IMR-90 (cell line): Measurements from ENCODE around the gene RHOT2. TPM values are rescaled to one million over a fixed set of nuclear protein-coding genes. Genes with fewer than 3 reads are reported as not detected.

ENCODE experiments used
- ATAC-seq: fragments of 200-7000 bp; cut with Tn5 transposase; 2 replicates; pipeline ENCODE4 v1.9.1; 2020; ENCODE audit warnings: low read depth, mild to moderate bottlenecking, moderate library complexity
- BruUV-seq: library from RNA; stranded (reverse); fragments of 400-500 nt; replicated peaks from 2 replicates; lab custom pipeline; 2021; lab: Mats Ljungman, UMichigan
- CTCF ChIA-PET: fragments of 300-600 bp; formaldehyde crosslinking; extraction: SDS; loops from one replicate; lab custom pipeline; 2021; ENCODE audit warnings: antibody characterized with exemption; lab: Yijun Ruan, JAX
- POLR2A ChIA-PET: fragments of 300-600 bp; sonication (Branson Sonifier 250); formaldehyde crosslinking; loops from one replicate; lab custom pipeline; 2022; ENCODE audit warnings: antibody characterized with exemption; ENCODE audit not compliant: unreplicated experiment; lab: Charles Lee
- DNase-seq: peaks from one replicate; pipeline ENCODE4 v3.0.0; 2013
- H2AFZ ChIP-seq: replicated peaks from 2 replicates; pipeline ENCODE3; 2013; ENCODE audit warnings: low read length, mild to moderate bottlenecking; ENCODE audit not compliant: poor library complexity
- H2AK5ac ChIP-seq: 2 replicates; pipeline ENCODE4 v1.6.1; 2013; ENCODE audit warnings: low read depth, low read length, inconsistent platforms
- H2AK9ac ChIP-seq: replicated peaks from 2 replicates; pipeline ENCODE3; 2013; ENCODE audit warnings: mild to moderate bottlenecking, low read depth, low read length, moderate library complexity; ENCODE audit not compliant: poor library complexity
- H2BK120ac ChIP-seq: 2 replicates; pipeline ENCODE4 v1.6.1; 2013; ENCODE audit warnings: low read depth, low read length, inconsistent platforms
- H2BK15ac ChIP-seq: 3 replicates; pipeline ENCODE4 v1.6.1; 2013; ENCODE audit warnings: low read depth, low read length, inconsistent platforms
- H2BK20ac ChIP-seq: 2 replicates; pipeline ENCODE4 v1.6.1; 2013; ENCODE audit warnings: low read depth, mild to moderate bottlenecking, inconsistent platforms, low read length, moderate library complexity
- H2BK5ac ChIP-seq: 2 replicates; pipeline ENCODE4 v1.6.1; 2013; ENCODE audit warnings: mild to moderate bottlenecking, low read depth, low read length, inconsistent platforms; ENCODE audit not compliant: poor library complexity, severe bottlenecking
- H3K14ac ChIP-seq: replicated peaks from 2 replicates; pipeline ENCODE4 v1.6.1; 2013; ENCODE audit warnings: low read depth, low read length, inconsistent platforms
- H3K18ac ChIP-seq: 2 replicates; pipeline ENCODE4 v1.6.1; 2013; ENCODE audit warnings: low read depth, low read length, control low read depth
- H3K23ac ChIP-seq: 2 replicates; pipeline ENCODE4 v1.6.1; 2013; ENCODE audit warnings: low read depth, low read length, inconsistent platforms
- H3K27ac ChIP-seq: 2 replicates; pipeline ENCODE4 v1.5.1; 2013; ENCODE audit warnings: mild to moderate bottlenecking, control low read depth, low read length; ENCODE audit not compliant: insufficient read depth
- H3K27me3 ChIP-seq: 2 replicates; pipeline ENCODE4 v1.6.1; 2013; ENCODE audit warnings: low read length; ENCODE audit not compliant: control insufficient read depth, insufficient read depth
- H3K36me3 ChIP-seq: 2 replicates; pipeline ENCODE4 v1.6.1; 2013; ENCODE audit warnings: low read length, mixed read lengths; ENCODE audit not compliant: control insufficient read depth, insufficient read depth
- H3K4ac ChIP-seq: 2 replicates; pipeline ENCODE4 v1.6.1; 2013; ENCODE audit warnings: low read depth, low read length, inconsistent platforms
- H3K4me1 ChIP-seq: 2 replicates; pipeline ENCODE4 v1.6.1; 2013; ENCODE audit warnings: low read length, mixed read lengths; ENCODE audit not compliant: control insufficient read depth, insufficient read depth
- H3K4me2 ChIP-seq: 2 replicates; pipeline ENCODE4 v1.6.1; 2013; ENCODE audit warnings: low read depth, mild to moderate bottlenecking, control low read depth, low read length, moderate library complexity
- H3K4me3 ChIP-seq: 2 replicates; pipeline ENCODE4 v1.5.1; 2013; ENCODE audit warnings: low read depth, mild to moderate bottlenecking, control low read depth, low read length, moderate library complexity; ENCODE audit not compliant: insufficient read depth
- H3K56ac ChIP-seq: 2 replicates; pipeline ENCODE4 v1.6.1; 2013; ENCODE audit warnings: low read length, inconsistent platforms; ENCODE audit not compliant: insufficient read depth; ENCODE audit errors: extremely low read depth
- H3K79me1 ChIP-seq, 2 experiments: 2 replicates each; pipeline ENCODE4 v1.6.1; 2013; ENCODE audit warnings: low read length in 2 of 2, inconsistent platforms in 1 of 2, low read depth in 1 of 2
- H3K9ac ChIP-seq: 2 replicates; pipeline ENCODE4 v1.6.1; 2013; ENCODE audit warnings: low read depth, low read length, control low read depth
- H3K9me1 ChIP-seq: 2 replicates; pipeline ENCODE4 v1.6.1; 2013; ENCODE audit warnings: low read length, inconsistent platforms; ENCODE audit not compliant: insufficient read depth
- H3K9me3 ChIP-seq: 2 replicates; pipeline ENCODE4 v1.6.1; 2013; ENCODE audit warnings: low read length; ENCODE audit not compliant: control insufficient read depth, insufficient read depth
- H4K20me1 ChIP-seq: 2 replicates; pipeline ENCODE4 v1.6.1; 2013; ENCODE audit warnings: low read length, inconsistent platforms; ENCODE audit not compliant: insufficient read depth
- H4K5ac ChIP-seq: 2 replicates; pipeline ENCODE4 v1.6.1; 2013; ENCODE audit warnings: mild to moderate bottlenecking, low read depth, low read length, control low read depth
- H4K8ac ChIP-seq, 2 experiments: 2 replicates each; pipeline ENCODE4 v1.6.1; 2013; ENCODE audit warnings: low read depth in 2 of 2, low read length in 2 of 2, control low read depth in 1 of 2, inconsistent platforms in 1 of 2
- H4K91ac ChIP-seq: 2 replicates; pipeline ENCODE4 v1.6.1; 2013; ENCODE audit warnings: low read depth, low read length, inconsistent platforms; ENCODE audit not compliant: insufficient read depth
- NFE2L2 ChIP-seq: fragments of 150-350 bp; IDR thresholded peaks from 2 replicates; pipeline ENCODE4 v1.6.1; 2016; ENCODE audit warnings: low read depth, mild to moderate bottlenecking, low read length
- RAD21 ChIP-seq: IDR thresholded peaks from 2 replicates; pipeline ENCODE4 v1.6.1; 2012; ENCODE audit warnings: low read length, improper control_type of control experiment
- USF2 ChIP-seq: fragments of 150-350 bp; IDR thresholded peaks from 2 replicates; pipeline ENCODE4 v1.6.1; 2017; ENCODE audit warnings: mild to moderate bottlenecking, antibody characterized with exemption, low read length, low read depth
- WGBS, 2 experiments: methylation state at CpG; one replicate each; pipeline versions ENCODE4 v1.1.5 to v1.1.7; 2013; ENCODE audit warnings: missing lambda C conversion rate in 2 of 2; ENCODE audit not compliant: insufficient read length in 1 of 2; ENCODE audit errors: extremely low coverage in 2 of 2; 5-methylcytosine and 5-hydroxymethylcytosine counted together
- dilution Hi-C: fragments of 300-500 bp; cut with HindIII; formaldehyde crosslinking; loops from one replicate; pipeline ENCODE4 v1.14.3; 2018; ENCODE audit warnings: low sequenced_read_pairs; ENCODE audit not compliant: unreplicated experiment
- in situ Hi-C: fragments of 300-500 bp; cut with MboI; formaldehyde crosslinking; loops from 3 replicates; pipeline ENCODE4 v1.14.3; 2019; ENCODE audit warnings: low sequenced_read_pairs, inconsistent platforms, mixed read lengths
- intact Hi-C: fragments of 100-400 bp; cut with micrococcal nuclease; formaldehyde crosslinking; loops from 2 replicates; pipeline ENCODE4 v1.10.0; 2022
- polyA plus RNA-seq, 3 experiments: library from polyadenylated mRNA; depleted of rRNA; stranded (reverse); fragments of >200 nt; gene quantifications; 2 replicates each; pipeline ENCODE4 v1.2.3, GENCODE V29; 2012; ENCODE audit warnings: low replicate concordance in 1 of 3
- total RNA-seq: library from RNA; depleted of rRNA; stranded (reverse); fragments of >200 nt; gene quantifications from 2 replicates; pipeline ENCODE4 v1.2.3, GENCODE V29; 2012

RHOT2 gene
- total and polyA plus RNA-seq, 2 of the 4 experiments (the other 2 are of a cell fraction), result 20.3 to 181 TPM

- WGBS, 2 experiments, result 100% methylated on average over 4 of the region's 13 CpGs; no CpG with 5 or more reads in 1 of the 2 experiments
- no peak overlapping the region for H3K9ac ChIP-seq
- H2AFZ ChIP-seq, result no peak overlapping the region
- H4K91ac ChIP-seq, result no peak overlapping the region; the same call in 1 of the 2 replicates
- no peak overlapping the region for H2BK20ac ChIP-seq
- POLR2A ChIA-PET, result no interaction called here
- ATAC-seq (no peak), DNase-seq (no peak)
- H3K14ac ChIP-seq, result no peak overlapping the region
- H3K4me2 ChIP-seq, result no peak overlapping the region; the same call in 1 of the 2 replicates
- H3K23ac ChIP-seq, result no peak overlapping the region
- no TSS peak for BruUV-seq
- H2AK9ac ChIP-seq, result peak overlapping the region; percentile 91
- no peak overlapping the region for H3K27ac ChIP-seq
- peaks cover 11% of the 10 kb centered on the region for H3K4me1 ChIP-seq
- H4K20me1 ChIP-seq, result no peaks in the 10 kb centered on the region; the same call in 1 of the 2 replicates
- in situ Hi-C loops (loop anchor here (10.0 kb wide), 1 partner anchor 248 kb away; the partner anchor contains the start of gene NME4), dilution Hi-C loops (no loop called here), intact Hi-C loops (no loop called here)
- peaks cover 4 to 43% of the 10 kb centered on the region in 2 experiments; a peak in 3 of 4 replicates for H3K79me1 ChIP-seq
- H3K18ac ChIP-seq, result no peak overlapping the region
- no peak overlapping the region for H3K56ac ChIP-seq
- CTCF ChIA-PET, result no interaction called here
- no peaks in the 10 kb centered on the region for H3K9me3 ChIP-seq
- peaks cover 8% of the 10 kb centered on the region; the same call in 1 of the 2 replicates for H3K9me1 ChIP-seq
- no peaks in the 10 kb centered on the region for H3K27me3 ChIP-seq
- H3K4me3 ChIP-seq, result peak overlapping the region; percentile 100; the same call in 1 of the 2 replicates
- H4K5ac ChIP-seq, result no peak overlapping the region; the same call in 1 of the 2 replicates
- TF ChIP-seq USF2, result no peak
- no peak for TF ChIP-seq NFE2L2
- no peak for TF ChIP-seq RAD21
- no peak overlapping the region; a peak in 1 of 4 replicates for H4K8ac ChIP-seq
- H3K4ac ChIP-seq, result no peak overlapping the region
- no peaks in the 10 kb centered on the region for H3K36me3 ChIP-seq
- peak overlapping the region; percentile 39; the same call in 1 of the 2 replicates for H2AK5ac ChIP-seq
- H2BK120ac ChIP-seq, result no peak overlapping the region
- no peak overlapping the region for H2BK5ac ChIP-seq
- H2BK15ac ChIP-seq, result no peak overlapping the region
These were observed 24.9 kb upstream of the RHOT2 start for GRCh38 chr16:643050-643368.
